HEK293T (cell line): ENCODE measurements around the gene SOCS2.

Experiments used
- BHLHE40 ChIP-seq: fragments of 450-650 bp; IDR thresholded peaks from 2 replicates; pipeline ENCODE4 v1.6.1; 2016; ENCODE audit warnings: mild to moderate bottlenecking, moderate library complexity, borderline replicate concordance
- FOXA1 ChIP-seq: fragments of 450-650 bp; IDR thresholded peaks from 2 replicates; pipeline ENCODE4 v1.6.1; 2016; ENCODE audit warnings: mild to moderate bottlenecking
- FOXK2 ChIP-seq: fragments of 450-650 bp; IDR thresholded peaks from 2 replicates; pipeline ENCODE4 v1.6.1; 2016; ENCODE audit warnings: mild to moderate bottlenecking
- FOXM1 ChIP-seq: fragments of 450-650 bp; IDR thresholded peaks from 2 replicates; pipeline ENCODE4 v1.6.1; 2017; ENCODE audit warnings: mild to moderate bottlenecking, borderline replicate concordance
- HDGF ChIP-seq: fragments of 450-650 bp; IDR thresholded peaks from 2 replicates; pipeline ENCODE4 v1.6.1; 2017; ENCODE audit warnings: antibody characterized with exemption, borderline replicate concordance
- L3MBTL2 ChIP-seq: fragments of 450-650 bp; conservative IDR thresholded peaks from 2 replicates; pipeline ENCODE4 v1.6.1; 2016; ENCODE audit warnings: mild to moderate bottlenecking
- LEF1 ChIP-seq: fragments of 450-650 bp; IDR thresholded peaks from 2 replicates; pipeline ENCODE4 v1.6.1; 2017; ENCODE audit warnings: mild to moderate bottlenecking, borderline replicate concordance
- NFRKB ChIP-seq: fragments of 450-650 bp; IDR thresholded peaks from 2 replicates; pipeline ENCODE4 v1.6.1; 2016; ENCODE audit warnings: mild to moderate bottlenecking, moderate library complexity
- PKNOX1 ChIP-seq: fragments of 450-650 bp; IDR thresholded peaks from 2 replicates; pipeline ENCODE4 v1.6.1; 2016
- SP1 ChIP-seq: fragments of 450-650 bp; IDR thresholded peaks from 2 replicates; pipeline ENCODE4 v1.6.1; 2017
- SUZ12 ChIP-seq: fragments of 450-650 bp; IDR thresholded peaks from 2 replicates; pipeline ENCODE4 v1.6.1; 2016; ENCODE audit warnings: mild to moderate bottlenecking
- TARDBP ChIP-seq: fragments of 450-650 bp; IDR thresholded peaks from 2 replicates; pipeline ENCODE4 v1.6.1; 2016
- ZNF384 ChIP-seq: fragments of 450-650 bp; IDR thresholded peaks from 2 replicates; pipeline ENCODE4 v1.6.1; 2016

DNA sequence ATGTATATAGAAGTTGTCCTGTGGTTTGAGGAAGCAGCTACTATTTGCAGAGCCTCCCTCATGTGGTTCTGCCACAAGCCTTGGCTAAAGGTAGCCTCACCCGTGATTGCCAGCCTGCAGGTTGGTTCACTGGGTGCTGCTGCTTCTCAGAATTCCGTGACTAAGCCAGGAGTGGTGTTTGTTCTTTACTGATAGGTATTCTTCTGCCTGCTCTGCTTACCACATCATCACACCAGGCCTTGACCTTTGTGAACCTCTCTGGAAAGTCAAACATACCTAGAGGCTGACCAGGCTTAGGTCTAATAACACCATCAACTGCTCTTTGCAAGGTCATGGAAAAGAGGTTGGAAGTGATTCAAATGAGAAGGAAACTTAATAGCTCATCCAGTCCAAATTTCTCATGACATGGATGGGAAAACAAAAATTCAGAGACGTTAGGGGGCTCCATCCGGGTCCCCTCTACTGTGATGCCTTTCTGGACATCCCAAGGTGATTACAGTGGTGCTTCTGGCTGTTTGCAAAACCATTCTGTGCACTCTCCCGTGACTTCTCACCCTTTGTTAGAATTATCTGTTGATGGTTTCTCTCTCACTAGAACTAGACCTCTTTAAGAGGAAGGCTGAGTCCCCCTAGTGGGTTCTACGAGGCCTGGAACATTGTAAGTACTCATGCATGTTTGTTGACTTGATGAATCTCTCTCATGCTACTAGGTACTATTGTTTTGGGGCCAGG is 8.5 kb upstream of the SOCS2 start:
- TF ChIP-seq FOXK2: no peak
- no peak for TF ChIP-seq SP1
- no peak for TF ChIP-seq NFRKB
- no peak for TF ChIP-seq FOXM1
- TF ChIP-seq PKNOX1: no peak
- no peak for TF ChIP-seq BHLHE40
- no peak for TF ChIP-seq HDGF
- TF ChIP-seq TARDBP: no peak
- TF ChIP-seq LEF1: no peak
- TF ChIP-seq ZNF384: no peak
- TF ChIP-seq L3MBTL2: no peak
- TF ChIP-seq SUZ12: no peak
- no peak for TF ChIP-seq FOXA1
